ENCODE measurements around the gene IQCN.

Gene IQCN

DNA sequence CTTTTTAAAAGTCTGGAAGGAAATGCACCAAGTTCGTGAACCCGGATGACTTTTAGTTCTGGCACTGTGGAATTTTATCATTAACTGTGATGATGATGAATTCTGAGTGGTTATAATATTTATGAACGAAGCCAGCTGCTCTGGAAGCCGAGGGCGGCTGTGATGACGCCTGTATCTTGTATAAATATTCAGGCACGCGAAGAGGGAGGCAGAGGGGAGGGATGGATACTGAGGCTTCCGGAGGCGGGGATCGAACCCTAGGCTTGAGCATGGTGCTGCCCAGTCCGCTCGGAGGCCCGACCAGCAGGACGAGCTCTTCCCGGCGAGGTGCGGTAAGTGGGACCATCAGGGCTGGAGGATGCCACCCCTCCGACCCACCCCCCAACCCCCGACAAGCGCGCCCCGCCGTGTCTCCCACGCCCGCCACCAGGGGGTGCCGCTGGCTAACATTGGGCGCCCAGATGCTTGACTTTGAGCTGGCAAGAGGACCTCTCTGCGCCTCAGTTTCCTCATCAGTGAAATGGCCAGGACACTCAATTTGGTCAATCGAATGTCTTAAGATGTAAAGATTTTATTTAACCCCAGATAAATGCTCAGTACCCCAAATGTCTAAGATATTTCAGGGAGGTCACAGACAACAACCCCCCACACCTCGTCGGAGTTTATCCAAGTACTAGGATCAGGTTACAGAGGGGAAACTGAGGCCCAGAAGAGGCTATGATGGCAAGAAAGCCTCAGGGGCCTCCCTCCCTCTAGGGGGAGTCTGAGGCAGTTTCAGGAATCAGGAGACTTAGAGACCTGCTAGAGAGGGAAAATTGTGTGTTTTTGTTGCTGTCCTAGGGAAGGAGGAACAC, 65.9 kb downstream of the IQCN start:
- Histone ChIP-seq H3K9me3 (ENCODE audit: severe bottlenecking) (no peaks in the 10 kb centered on the region), H3K4me1 (ENCODE audit: insufficient read depth, poor library complexity, severe bottlenecking) (no peaks in the 10 kb centered on the region), H3K36me3 (ENCODE audit: low read depth) (no peaks in the 10 kb centered on the region), H3K27ac (ENCODE audit: poor library complexity, severe bottlenecking) (no peak overlapping the region), H3K27me3 (ENCODE audit: insufficient read depth, poor library complexity, severe bottlenecking) (no peaks in the 10 kb centered on the region), H3K4me3 (ENCODE audit: severe bottlenecking) (no peak overlapping the region)
- peak; percentile 82 for TF ChIP-seq CTCF (IDR thresholded peaks at IDR 0.05; ENCODE audit: poor library complexity, severe bottlenecking)
- DNase-seq (ENCODE audit: low spot score) (no peak), ATAC-seq (ENCODE audit: low read depth) (no peak)

Measured in RWPE2 (cell line).